GM12892 (cell line): ENCODE data around the gene KRTAP5-9.

Experiments used
- POLR2A ChIP-seq: IDR thresholded peaks from 2 replicates; pipeline ENCODE4 v1.6.1; 2011; ENCODE audit warnings: low read depth, low read length, control low read depth
- POLR2AphosphoS5 ChIP-seq: IDR thresholded peaks from 2 replicates; pipeline ENCODE4 v1.6.1; 2011; ENCODE audit warnings: low read depth, low read length, control low read depth
- TAF1 ChIP-seq: IDR thresholded peaks from 2 replicates; pipeline ENCODE4 v1.6.1; 2011; ENCODE audit warnings: low read depth, mild to moderate bottlenecking, control low read depth, low read length, borderline replicate concordance

DNA sequence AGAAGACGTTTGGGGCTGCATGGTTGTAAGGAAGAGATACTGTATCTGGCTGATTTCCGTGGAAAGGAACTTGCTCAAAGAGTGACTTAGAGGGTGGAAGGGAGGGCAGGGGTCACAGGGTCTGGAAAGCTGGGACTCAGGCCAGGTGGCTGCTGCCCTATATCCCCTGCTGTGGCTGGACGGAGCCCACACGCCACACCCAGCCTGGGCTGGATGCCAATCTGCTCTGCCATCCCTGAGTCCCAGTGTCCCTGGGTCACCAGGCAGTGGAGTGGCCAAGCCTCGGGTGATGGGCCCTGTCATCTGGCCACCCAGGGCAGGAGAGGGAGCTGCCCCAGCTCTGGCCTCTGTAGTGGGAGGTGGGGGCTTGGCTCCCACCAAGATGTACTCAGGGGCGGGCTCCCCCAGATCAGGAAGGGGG lies 47.6 kb upstream of the KRTAP5-9 start:
- TF ChIP-seq POLR2A (no peak), POLR2AphosphoS5 (no peak), TAF1 (no peak)
